Suppressor macrophage (primary cell): Measurements from ENCODE around the gene SLC5A1.
A peak's percentile ranks its signal among the peaks of the same experiment; 100 is the strongest.

Experiments used
- DNase-seq, 4 experiments: peaks; one replicate each; pipeline ENCODE4 v3.0.0-alpha.2; 2020 to 2022
- total RNA-seq, 17 experiments: gene quantifications; one replicate each; lab custom pipeline; 2026; ENCODE audit warnings: mixed read lengths in 6 of 17, inconsistent platforms in 3 of 17; lab: John Stamatoyannopoulos, UW

Gene SLC5A1
- 0 to 2.6 (median 0) reads per million in 17 experiments for total RNA-seq

- DNase-seq, result no peak
Measured at GRCh38 chr22:32042924-32043323, at the start of gene SLC5A1. SLC5A1 (plus strand) TSS chr22:32043261; CDS start chr22:32043282, 21 bp downstream.

DNA sequence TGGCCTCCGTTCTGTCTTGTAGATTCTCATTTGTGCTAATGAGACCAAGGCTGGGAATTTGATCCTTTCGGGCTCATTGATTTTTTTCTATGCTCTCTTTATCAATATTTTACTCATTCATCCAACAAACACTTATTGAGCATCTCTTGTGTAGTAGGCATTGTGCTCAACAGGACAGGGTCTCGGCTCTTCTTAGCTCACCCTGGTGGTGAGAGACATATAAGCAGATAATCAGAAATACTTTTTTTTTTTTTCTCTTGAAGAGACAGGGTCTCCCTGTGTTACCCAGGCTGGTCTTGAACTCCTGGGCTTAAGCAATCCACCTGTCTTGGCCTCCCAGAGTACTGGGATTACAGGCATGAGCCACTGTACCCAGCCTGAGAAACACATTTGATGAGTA lies 48.0 kb upstream of the SLC5A1 start:
- no peak for DNase-seq

GRCh38 chr22:31995807-31996206 lies 47.3 kb upstream of the SLC5A1 start:
- DNase-seq, result no peak

- no peak for DNase-seq
Measured at GRCh38 chr22:31998784-31999385, 44.2 kb upstream of the SLC5A1 start.

DNA sequence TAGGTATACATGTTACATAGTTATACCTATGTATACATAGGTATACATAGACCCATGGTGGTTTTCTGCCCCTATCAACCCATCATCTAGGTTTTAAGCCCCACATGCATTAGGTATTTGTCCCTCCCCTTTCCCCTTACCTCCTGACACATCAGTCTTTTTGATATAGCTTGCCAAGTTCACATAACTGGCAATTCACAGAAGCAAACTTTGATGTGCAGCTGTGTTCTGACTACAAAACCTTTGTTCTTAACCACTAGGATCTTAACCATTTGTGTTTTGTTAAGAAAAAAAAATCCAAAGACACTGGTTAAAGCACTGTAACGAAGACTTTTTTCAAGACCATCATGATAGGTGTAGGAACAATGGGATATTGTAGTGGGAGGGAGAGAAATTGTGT lies 42.9 kb upstream of the SLC5A1 start:
- no peak for DNase-seq

GRCh38 chr22:32005453-32005852 lies 37.6 kb upstream of the SLC5A1 start:
- DNase-seq, result no peak

DNA sequence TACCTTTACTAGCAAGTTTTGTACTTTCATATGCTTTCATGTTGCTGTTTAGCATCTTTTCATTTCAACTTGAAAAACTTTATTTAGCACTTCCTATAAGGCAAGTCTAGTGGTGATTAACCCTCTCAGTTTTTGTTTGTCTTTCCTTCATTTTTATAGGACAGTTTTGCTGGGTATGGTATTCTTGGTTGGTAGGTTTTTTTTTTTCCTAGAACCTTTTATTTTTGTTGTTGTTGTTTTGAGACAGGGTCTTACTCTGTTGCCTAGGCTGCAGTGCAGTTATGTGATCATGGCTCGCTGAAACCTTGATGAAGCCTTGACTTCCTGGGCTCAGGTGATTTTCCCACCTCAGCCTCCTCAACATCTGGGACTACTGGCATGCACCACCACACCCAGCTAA lies 29.9 kb upstream of the SLC5A1 start:
- no peak for DNase-seq

- peak in 1 of 4 experiments; percentile 3 for DNase-seq
Measured at GRCh38 chr22:32016081-32016480, 27.0 kb upstream of the SLC5A1 start.

- DNase-seq, result no peak
Measured at GRCh38 chr22:32018056-32018455, 25.0 kb upstream of the SLC5A1 start.

GRCh38 chr22:32020117-32020516 lies 22.9 kb upstream of the SLC5A1 start:
- peak in 2 of 4 experiments; percentile 25 to 57 for DNase-seq

DNA sequence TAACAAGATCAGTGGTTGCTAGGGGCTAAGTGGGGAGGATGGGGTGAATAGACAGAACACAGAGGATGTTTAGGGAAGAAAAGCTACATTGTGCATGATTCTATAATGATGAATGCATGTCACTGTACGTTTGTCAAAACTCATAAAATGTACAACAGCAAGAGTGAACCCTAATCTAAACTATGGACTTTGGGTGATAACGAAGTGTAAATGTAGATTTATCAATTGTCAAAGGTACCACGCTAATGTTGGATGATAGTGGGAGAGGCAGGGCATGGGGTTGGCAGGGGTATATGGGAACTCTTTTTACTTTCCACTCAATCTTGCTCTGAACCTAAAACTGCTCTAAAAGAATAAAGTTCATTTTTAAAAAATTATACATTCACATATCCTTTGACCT lies 21.3 kb upstream of the SLC5A1 start:
- DNase-seq, result no peak

DNA sequence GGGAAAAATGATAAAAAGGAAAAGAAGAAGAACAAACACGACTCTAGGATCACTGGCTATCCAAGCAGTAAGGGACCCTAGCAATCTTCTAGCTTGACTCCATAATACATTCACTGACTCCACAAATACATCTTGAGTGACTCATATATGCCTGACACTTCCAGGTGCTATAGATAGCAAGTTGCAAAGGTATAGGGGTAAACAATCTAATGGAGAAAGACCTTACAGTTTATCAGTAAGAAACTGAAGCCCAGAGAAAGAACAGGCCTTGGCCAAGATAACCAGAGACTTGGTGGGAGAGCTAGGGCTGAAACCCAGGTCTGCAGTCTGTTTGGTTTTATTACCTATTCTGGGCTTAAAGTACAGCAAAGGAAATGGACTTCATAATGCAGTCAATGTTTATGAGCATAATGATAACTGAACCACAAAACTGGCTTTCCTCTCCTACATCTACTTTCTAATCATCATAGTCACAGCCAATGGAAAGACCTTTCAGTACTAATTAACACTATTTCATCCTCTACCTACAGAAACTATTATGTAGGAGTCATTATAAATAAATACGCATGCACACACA lies 19.7 kb upstream of the SLC5A1 start:
- DNase-seq, result no peak

- DNase-seq, result no peak
Measured at GRCh38 chr22:32024796-32025195, 18.3 kb upstream of the SLC5A1 start.

GRCh38 chr22:32030518-32031247 lies 12.4 kb upstream of the SLC5A1 start:
- DNase-seq, result no peak

- no peak for DNase-seq
Measured at GRCh38 chr22:32031466-32031865, 11.6 kb upstream of the SLC5A1 start.

DNA sequence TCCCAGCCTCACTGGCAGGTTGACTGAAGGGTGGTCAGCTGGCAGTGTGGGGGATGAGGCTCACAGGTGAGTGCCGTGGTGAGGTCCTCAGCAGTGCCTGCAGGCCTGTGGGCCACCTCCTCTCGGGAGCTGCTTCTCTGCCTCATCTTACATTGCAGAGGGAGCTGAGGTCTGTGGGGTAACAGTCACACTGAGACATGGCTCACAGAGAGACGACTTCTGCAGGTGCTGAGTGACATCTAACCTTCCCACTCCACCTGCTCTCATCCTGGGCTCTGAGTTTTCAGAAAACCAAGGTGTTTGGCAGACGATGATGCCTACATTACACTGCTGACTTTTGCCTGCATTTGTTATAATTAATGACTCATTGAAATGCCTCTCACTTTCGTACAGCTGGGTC lies 8.8 kb upstream of the SLC5A1 start:
- no peak for DNase-seq

DNA sequence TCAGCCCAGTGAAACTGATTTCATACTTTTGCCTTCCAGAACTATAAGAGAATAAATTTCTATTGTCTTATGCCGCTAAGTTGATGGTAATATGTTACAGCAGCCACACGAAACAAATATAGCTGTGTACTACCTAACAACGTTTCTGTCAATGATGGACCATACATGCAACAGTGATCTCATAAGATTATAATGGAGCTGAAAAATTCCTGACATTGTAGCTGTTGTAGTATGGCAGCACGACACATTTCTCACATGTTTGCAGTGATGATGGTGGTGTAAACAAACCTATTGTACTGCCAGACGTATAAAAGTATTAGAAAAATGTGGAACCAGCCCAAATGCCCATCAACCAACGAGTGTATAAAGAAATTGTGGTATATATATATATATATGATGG lies 5.8 kb upstream of the SLC5A1 start:
- no peak for DNase-seq

DNA sequence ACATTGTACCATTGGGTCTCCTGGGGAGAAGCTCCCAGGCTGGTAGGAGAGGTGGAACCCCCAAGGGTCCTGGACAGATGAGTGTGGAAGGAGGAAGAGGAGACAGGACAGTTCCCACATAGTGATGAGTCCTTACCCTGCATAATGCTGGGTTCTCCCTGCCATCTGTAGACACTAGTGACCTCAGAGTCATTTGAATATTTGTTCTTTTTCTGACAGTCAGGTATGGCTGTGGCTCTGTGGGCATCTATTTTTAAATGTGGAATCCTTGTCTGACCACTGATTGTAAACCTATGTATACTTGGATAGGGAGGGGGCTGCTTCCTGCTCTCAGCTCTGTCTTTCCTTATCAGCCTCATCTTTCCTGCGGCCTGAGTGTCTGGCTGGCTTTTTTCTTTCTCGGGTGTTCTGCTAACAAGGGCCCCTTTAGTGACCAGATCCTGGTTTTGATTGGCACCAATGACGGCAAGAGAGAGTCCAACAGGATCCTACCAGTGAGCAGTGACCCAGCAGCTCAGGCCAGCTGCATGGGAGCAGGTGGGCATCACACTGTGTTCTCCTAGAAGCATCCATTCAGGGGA lies 2.6 kb upstream of the SLC5A1 start:
- no peak for DNase-seq

GRCh38 chr22:32043391-32043790 lies 330 bp downstream of the SLC5A1 start:
- DNase-seq, result no peak

- DNase-seq, result no peak
Measured at GRCh38 chr22:32044477-32044876, 1.4 kb downstream of the SLC5A1 start.

DNA sequence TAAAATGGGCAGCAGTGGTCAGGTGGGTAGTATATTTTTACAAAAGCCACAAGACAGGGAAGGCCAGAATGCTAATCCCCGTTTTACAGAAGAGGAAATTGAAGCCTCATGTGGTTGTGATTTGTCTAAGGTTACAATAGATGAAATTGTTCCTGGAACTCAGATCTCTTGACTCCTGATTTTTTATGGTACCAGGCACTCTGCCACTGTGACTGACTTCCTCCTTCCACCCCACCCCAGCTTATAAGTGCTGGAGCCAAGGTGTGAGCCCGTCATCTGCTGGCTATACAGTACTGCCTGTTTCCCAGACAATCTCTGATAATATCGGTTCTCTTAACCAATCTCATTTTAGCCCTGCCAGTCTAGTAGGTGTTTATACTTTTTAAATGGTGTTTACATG lies 1.9 kb downstream of the SLC5A1 start:
- DNase-seq, result no peak

DNA sequence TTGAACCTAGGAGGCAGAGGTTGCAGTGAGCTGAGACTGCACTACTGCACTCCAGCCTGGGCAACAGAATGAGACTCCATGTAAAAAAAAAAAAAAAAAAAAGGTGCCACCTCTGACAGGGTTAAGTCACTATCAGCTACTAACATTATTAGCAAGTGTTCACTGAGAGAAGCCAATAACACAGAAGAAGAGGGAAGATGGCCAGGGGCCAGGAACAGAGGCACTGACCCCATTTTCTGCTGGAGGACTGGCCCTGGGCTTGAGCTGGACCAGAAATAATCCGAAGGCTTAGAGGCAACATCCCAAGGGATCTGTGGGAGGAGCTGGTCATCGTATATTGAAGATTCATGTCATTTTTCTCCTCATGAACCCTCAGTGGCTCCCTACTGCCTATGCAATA lies 5.0 kb downstream of the SLC5A1 start:
- no peak for DNase-seq

DNA sequence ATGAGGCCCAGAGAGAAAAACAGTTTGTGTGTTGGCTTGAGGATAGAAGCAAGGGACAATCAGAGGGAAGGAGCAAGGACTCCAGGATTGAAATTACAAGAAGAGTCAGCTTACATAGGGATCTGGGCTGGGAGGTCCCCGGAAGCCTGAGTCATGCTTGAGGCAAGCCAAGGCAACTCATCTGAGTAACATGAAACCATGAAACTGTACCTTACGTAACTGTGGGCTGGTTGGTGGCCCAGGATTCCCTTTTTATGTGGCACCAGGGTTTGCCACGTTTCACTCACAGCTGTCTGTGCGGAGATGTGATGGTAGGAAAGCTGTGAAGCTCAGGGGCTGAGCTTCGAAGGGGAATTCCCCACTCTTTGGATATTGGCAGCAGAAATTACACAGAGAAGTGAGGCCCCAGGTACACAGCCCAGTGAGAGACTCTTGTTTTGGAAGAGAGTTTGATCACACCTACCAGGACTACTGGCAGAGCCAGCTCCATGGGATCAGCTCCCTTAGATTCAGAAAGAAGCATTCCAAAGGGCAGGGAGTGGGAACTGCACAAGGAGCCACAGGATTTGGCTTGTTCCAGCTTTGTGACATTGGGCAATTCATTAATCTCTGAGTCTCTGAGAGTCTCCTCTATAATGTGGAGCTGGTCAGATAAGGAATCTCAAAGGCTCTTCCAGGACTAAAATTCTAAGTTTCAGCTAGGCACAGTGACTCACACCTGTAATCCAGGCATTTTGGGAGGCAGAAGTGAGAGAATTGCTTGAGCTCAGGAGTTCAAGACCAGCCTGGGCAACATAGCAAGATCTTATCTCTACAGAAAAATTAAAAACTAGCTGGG lies 7.8 kb downstream of the SLC5A1 start:
- peak; percentile 38 to 75 (median 57) for DNase-seq
